Bronchial epithelial cell (primary cell): ENCODE results near the gene YES1. TPM values are rescaled to one million over a fixed set of nuclear protein-coding genes. Genes with fewer than 3 reads are reported as not detected.
"Not testable (repeated sequence)": the region's sequence is repeated elsewhere in the genome, so short reads cannot be mapped to it uniquely, and the experiment has no call there.

Experiments
- DNase-seq: peaks from one replicate; pipeline ENCODE4 v3.0.0-alpha.2; 2010; ENCODE audit warnings: low read depth
- FAIRE-seq: peaks from 2 replicates; lab custom pipeline; 2011; peaks lifted over from hg19 to GRCh38; lab: Jason Lieb, UNC
- H3K27me3 ChIP-seq: 2 replicates; pipeline ENCODE4 v1.5.1; 2011; ENCODE audit warnings: low read length; ENCODE audit not compliant: control insufficient read depth, insufficient read depth
- H3K36me3 ChIP-seq: 2 replicates; pipeline ENCODE4 v1.5.1; 2011; ENCODE audit warnings: low read length; ENCODE audit not compliant: control insufficient read depth, insufficient read depth
- H3K4me3 ChIP-seq: 2 replicates; pipeline ENCODE4 v1.5.1; 2011; ENCODE audit warnings: mild to moderate bottlenecking, low read depth, low read length, control low read depth
- total RNA-seq: library from RNA; depleted of rRNA; stranded (reverse); fragments of >200 nt; gene quantifications from 2 replicates; pipeline ENCODE4 v1.2.1, GENCODE V29; 2014
- TF ChIP-seq, protein P1 (sequence below): IDR thresholded peaks from 2 replicates; pipeline ENCODE4 v1.5.1; 2011; ENCODE audit warnings: mild to moderate bottlenecking, moderate library complexity, low read length, control low read depth, inconsistent platforms; ENCODE audit not compliant: insufficient read depth, severe bottlenecking

Gene YES1
- total RNA-seq, 1 donor from 2014 or later, result 165 TPM

DNA sequence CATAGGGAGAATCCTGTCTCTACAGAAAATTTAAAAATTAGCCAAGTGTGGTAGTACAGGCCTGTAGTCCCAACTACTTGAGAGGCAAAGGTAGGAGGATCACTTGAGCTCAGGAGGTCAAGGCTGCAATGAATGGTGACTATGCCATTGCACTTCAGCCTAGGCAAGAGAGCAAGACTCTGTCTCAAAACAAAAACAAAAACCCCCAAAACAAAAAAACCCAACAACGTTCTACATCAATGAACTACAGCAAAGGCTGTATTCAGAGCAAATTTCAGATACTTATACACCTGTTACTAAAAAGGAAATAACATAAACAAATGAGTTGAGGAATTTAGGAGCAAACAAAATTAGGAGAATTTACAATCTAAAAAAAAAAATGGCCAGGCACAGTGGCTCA lies 22.6 kb downstream of the YES1 start:
- TF ChIP-seq, protein P1, sequence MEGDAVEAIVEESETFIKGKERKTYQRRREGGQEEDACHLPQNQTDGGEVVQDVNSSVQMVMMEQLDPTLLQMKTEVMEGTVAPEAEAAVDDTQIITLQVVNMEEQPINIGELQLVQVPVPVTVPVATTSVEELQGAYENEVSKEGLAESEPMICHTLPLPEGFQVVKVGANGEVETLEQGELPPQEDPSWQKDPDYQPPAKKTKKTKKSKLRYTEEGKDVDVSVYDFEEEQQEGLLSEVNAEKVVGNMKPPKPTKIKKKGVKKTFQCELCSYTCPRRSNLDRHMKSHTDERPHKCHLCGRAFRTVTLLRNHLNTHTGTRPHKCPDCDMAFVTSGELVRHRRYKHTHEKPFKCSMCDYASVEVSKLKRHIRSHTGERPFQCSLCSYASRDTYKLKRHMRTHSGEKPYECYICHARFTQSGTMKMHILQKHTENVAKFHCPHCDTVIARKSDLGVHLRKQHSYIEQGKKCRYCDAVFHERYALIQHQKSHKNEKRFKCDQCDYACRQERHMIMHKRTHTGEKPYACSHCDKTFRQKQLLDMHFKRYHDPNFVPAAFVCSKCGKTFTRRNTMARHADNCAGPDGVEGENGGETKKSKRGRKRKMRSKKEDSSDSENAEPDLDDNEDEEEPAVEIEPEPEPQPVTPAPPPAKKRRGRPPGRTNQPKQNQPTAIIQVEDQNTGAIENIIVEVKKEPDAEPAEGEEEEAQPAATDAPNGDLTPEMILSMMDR, result no peak
- DNase-seq (no peak), FAIRE-seq (no peak)
- no peaks in the 10 kb centered on the region for H3K27me3 ChIP-seq
- H3K36me3 ChIP-seq, result no peaks in the 10 kb centered on the region
- no peak overlapping the region for H3K4me3 ChIP-seq

DNA sequence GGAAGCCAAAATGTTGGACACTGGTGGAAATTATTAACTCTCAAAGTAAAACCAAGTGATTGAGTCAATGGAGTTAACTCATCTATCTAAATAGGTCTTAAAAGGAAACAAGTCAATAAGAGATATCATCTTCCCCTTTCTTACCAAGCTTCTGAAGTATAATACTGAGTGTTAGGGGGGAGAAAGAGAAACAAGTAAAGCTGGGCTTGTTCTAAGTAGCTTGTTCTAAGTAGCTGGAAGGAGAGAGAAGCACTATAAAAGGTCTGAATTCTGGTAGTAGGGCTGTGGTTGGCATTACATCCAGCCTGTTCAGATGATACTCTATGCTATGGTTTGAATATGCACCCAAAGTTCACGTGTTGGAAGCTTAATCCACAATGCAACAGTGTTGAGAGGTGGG lies 26.8 kb downstream of the YES1 start:
- Histone ChIP-seq H3K27me3 (no peaks in the 10 kb centered on the region), H3K36me3 (no peaks in the 10 kb centered on the region), H3K4me3 (no peak overlapping the region)
- DNase-seq, result no peak
- TF ChIP-seq, protein P1, result no peak
- FAIRE-seq, result no peak

DNA sequence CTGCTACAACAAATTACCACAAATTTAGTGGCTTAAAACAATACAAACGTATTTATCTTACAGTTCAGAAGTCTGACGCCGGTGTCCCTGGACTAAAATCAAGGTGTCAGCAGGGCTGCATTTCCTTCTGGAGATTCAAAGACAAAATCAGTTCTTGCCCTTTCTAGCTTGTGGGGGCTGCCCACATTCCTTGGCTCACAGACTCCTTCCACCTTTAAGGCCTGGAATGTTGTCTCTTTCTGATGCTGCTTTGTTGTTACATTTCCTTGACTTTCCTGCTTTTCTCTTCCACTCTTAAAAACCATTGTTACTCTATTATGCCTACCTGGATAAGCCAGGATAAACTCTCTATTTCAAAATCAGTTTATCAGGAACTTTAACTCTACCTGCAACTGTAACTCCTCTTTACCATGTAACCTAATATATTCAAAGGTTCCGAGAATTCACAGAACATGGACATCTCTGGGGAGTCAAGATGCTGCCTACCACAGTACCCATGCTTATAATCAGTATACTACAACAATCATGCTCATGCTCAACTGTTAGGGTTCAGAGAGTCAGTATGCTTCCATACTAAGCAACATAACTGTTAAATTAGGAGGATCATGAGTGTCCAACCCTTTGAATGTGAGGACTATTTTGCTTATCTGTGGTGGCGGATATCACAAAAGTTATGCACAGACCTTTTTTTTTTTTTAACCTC lies 27.4 kb downstream of the YES1 start:
- FAIRE-seq (no peak), DNase-seq (no peak)
- Histone ChIP-seq H3K27me3 (no peaks in the 10 kb centered on the region), H3K36me3 (no peaks in the 10 kb centered on the region), H3K4me3 (no peak overlapping the region)
- TF ChIP-seq, protein P1, result no peak

DNA sequence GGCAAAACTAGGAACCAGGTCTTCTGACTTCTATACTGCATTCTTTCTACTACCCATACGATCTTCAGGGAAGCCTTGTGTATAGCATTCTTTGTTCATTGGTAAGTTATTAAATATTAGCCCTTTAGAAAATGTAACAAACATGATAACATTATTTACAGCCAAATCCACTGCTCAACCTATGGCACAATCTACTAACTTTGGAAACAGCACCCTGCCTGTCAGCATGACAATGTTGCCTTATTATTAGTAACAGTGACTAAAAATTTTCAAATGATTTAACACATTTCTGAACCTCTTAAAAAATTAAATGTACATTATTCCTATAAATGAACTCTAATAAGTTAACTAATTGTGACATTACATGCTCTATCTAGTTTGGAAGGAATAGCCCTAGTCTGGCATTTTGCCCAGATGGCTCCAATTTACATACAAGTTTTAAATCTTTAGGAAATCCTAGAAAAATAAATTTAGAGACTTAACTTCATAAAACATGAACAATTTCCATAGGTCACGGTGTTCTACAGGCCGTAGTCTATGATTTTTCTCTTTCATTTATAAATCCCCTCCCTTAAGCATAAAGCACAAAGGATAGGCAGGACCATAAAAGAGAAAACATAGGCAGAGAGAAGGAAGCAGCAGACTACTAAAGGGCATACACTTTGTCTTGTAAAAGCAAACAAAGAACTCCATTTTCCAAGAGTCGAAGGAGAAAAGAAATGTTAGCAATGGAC lies 33.7 kb downstream of the YES1 start:
- Histone ChIP-seq H3K4me3 (no peak overlapping the region), H3K27me3 (no peaks in the 10 kb centered on the region), H3K36me3 (no peaks in the 10 kb centered on the region)
- FAIRE-seq (no peak), DNase-seq (no peak)
- TF ChIP-seq, protein P1, result no peak

DNA sequence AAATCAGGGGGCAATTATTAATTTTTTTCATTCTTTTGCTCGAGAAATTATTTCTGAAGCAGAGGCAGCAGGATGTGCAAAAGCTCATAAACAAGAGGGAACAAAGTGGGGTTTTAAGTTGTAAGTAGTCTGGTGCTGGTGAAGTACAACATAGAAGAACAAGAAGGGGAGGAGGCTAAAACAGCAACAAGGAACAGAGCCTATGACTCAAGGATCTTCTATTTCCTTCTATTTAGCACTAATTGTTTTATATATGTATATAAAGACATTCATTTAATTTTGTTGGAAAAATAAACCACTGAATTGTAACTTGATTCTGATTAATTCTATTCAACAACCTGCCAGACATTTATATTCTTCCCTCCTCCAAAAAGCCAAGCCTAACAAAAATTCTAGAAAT lies 35.0 kb downstream of the YES1 start:
- FAIRE-seq (no peak), DNase-seq (peak; percentile 4)

DNA sequence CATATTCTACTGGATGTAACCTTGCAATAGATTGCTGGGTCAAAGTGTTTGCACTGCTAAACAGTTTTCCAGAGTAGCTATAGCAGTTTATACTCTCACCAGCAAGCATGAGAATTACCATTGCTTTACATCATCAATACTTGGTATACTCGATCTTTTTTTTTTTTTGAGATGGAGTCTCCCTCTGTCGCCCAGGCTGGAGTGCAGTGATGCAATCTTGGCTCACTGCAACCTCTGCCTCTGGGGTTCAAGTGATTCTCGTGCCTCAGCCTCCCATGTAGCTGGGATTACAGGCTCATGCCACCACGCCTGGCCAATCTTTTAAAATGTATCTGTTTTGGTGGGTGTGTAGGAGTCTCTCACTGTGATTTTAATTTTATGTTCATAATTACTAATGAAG lies 36.0 kb downstream of the YES1 start:
- H3K27me3 ChIP-seq, DNase-seq, FAIRE-seq, H3K4me3 ChIP-seq, H3K36me3 ChIP-seq: not testable (repeated sequence)

More for the DNA sequence above, 35.0 kb downstream of the YES1 start:
- TF ChIP-seq, protein P1, result no peak
- no peaks in the 10 kb centered on the region for H3K27me3 ChIP-seq
- no peaks in the 10 kb centered on the region for H3K36me3 ChIP-seq
- H3K4me3 ChIP-seq, result no peak overlapping the region
